Osteocyte (in vitro differentiated cells): ENCODE data around the gene LRRC4C. TPM values are rescaled to one million over a fixed set of nuclear protein-coding genes. Genes with fewer than 3 reads are reported as not detected.

Experiments used
- DNase-seq: peaks from one replicate; pipeline ENCODE4 v3.0.0; 2021; ENCODE audit warnings: mixed read lengths; ENCODE audit not compliant: unreplicated experiment; ENCODE audit errors: extremely low spot score
- H3K27ac Mint-ChIP-seq: one replicate; pipeline ENCODE4 v1.8.0; 2021; ENCODE audit warnings: mild to moderate bottlenecking, mixed read lengths; ENCODE audit not compliant: unreplicated experiment
- H3K27me3 Mint-ChIP-seq: one replicate; pipeline ENCODE4 v1.8.0; 2021; ENCODE audit warnings: mixed read lengths; ENCODE audit not compliant: unreplicated experiment
- H3K36me3 Mint-ChIP-seq: one replicate; pipeline ENCODE4 v1.8.0; 2021; ENCODE audit warnings: mixed read lengths; ENCODE audit not compliant: unreplicated experiment
- H3K4me1 Mint-ChIP-seq: one replicate; pipeline ENCODE4 v1.8.0; 2021; ENCODE audit warnings: mixed read lengths; ENCODE audit not compliant: unreplicated experiment
- H3K4me3 Mint-ChIP-seq: one replicate; pipeline ENCODE4 v1.8.0; 2021; ENCODE audit warnings: mild to moderate bottlenecking, moderate library complexity, mixed read lengths; ENCODE audit not compliant: unreplicated experiment
- H3K9me3 Mint-ChIP-seq: one replicate; pipeline ENCODE4 v1.8.0; 2021; ENCODE audit warnings: mixed read lengths; ENCODE audit not compliant: unreplicated experiment
- CTCF ChIP-seq: fragments of 200-600 bp; sonication (generic); IDR thresholded peaks from 2 replicates; pipeline ENCODE4 v1.5.0; 2021; ENCODE audit warnings: antibody characterized with exemption, mild to moderate bottlenecking, moderate library complexity
- total RNA-seq: library from RNA; stranded (reverse); gene quantifications from 2 replicates; pipeline ENCODE4 v1.2.1, GENCODE V29; 2021

The LRRC4C gene
- total RNA-seq, 1 donor from 2014 or later = 0.16 TPM

GRCh38 chr11:40118780-40119179, 1340.7 kb downstream of the LRRC4C start:
- no peak overlapping the region for H3K27ac Mint-ChIP-seq
- TF ChIP-seq CTCF = no peak
- H3K36me3 Mint-ChIP-seq = no peaks in the 10 kb centered on the region
- no peaks in the 10 kb centered on the region for H3K4me1 Mint-ChIP-seq
- DNase-seq = no peak
- peaks cover 8% of the 10 kb centered on the region for H3K9me3 Mint-ChIP-seq
- H3K4me3 Mint-ChIP-seq = no peak overlapping the region
- H3K27me3 Mint-ChIP-seq = no peaks in the 10 kb centered on the region

GRCh38 chr11:40118026-40118425, 1341.4 kb downstream of the LRRC4C start:
- Mint-ChIP-seq H3K27me3 (no peaks in the 10 kb centered on the region), H3K27ac (no peak overlapping the region), H3K36me3 (no peaks in the 10 kb centered on the region), H3K4me1 (no peaks in the 10 kb centered on the region), H3K9me3 (peaks cover 4% of the 10 kb centered on the region), H3K4me3 (no peak overlapping the region)
- DNase-seq = no peak
- no peak for TF ChIP-seq CTCF

GRCh38 chr11:40104941-40105550, 1354.4 kb downstream of the LRRC4C start:
- Mint-ChIP-seq H3K36me3 (no peaks in the 10 kb centered on the region), H3K9me3 (peaks cover 18% of the 10 kb centered on the region), H3K27ac (no peak overlapping the region), H3K4me3 (no peak overlapping the region), H3K4me1 (no peaks in the 10 kb centered on the region), H3K27me3 (no peaks in the 10 kb centered on the region)
- no peak for DNase-seq
- TF ChIP-seq CTCF = no peak

- no peak overlapping the region for H3K27ac Mint-ChIP-seq
- no peaks in the 10 kb centered on the region for H3K36me3 Mint-ChIP-seq
- no peak for DNase-seq
- no peaks in the 10 kb centered on the region for H3K4me1 Mint-ChIP-seq
- peaks cover 18% of the 10 kb centered on the region for H3K9me3 Mint-ChIP-seq
- no peaks in the 10 kb centered on the region for H3K27me3 Mint-ChIP-seq
- TF ChIP-seq CTCF = no peak
- H3K4me3 Mint-ChIP-seq = no peak overlapping the region
Measured at GRCh38 chr11:40100781-40101180, 1358.7 kb downstream of the LRRC4C start.

GRCh38 chr11:40100162-40100553, 1359.3 kb downstream of the LRRC4C start:
- Mint-ChIP-seq H3K9me3 (peaks cover 14% of the 10 kb centered on the region), H3K4me3 (no peak overlapping the region), H3K27me3 (no peaks in the 10 kb centered on the region), H3K36me3 (no peaks in the 10 kb centered on the region), H3K27ac (no peak overlapping the region), H3K4me1 (no peaks in the 10 kb centered on the region)
- no peak for TF ChIP-seq CTCF
- DNase-seq = no peak
